Nucleus accumbens (tissue), 56 donors: ENCODE measurements around the gene AKT3.

ENCODE experiments used
- DNase-seq, 56 donors: peaks; one replicate each; lab custom pipeline; 2025; lab: John Stamatoyannopoulos, UW

Gene AKT3

GRCh38 chr1:243735457-243735856 lies 114.6 kb downstream of the AKT3 start:
- DNase-seq, result no peak

GRCh38 chr1:243734308-243734695 lies 115.7 kb downstream of the AKT3 start:
- DNase-seq, result no peak

- no peak for DNase-seq
Observed at GRCh38 chr1:243733670-243734307, 116.3 kb downstream of the AKT3 start.

GRCh38 chr1:243732637-243733036 lies 117.4 kb downstream of the AKT3 start:
- DNase-seq, result no peak

GRCh38 chr1:243731974-243732625 lies 117.9 kb downstream of the AKT3 start:
- no peak for DNase-seq

GRCh38 chr1:243731301-243731891 lies 118.6 kb downstream of the AKT3 start:
- DNase-seq, result peak in 17 of 56 donors; percentile 7 to 72 (median 23)

GRCh38 chr1:243730487-243731150 lies 119.4 kb downstream of the AKT3 start:
- peak in 17 of 56 donors; percentile 11 to 52 (median 24) for DNase-seq

GRCh38 chr1:243729956-243730355 lies 120.1 kb downstream of the AKT3 start:
- DNase-seq, result no peak

- DNase-seq, result no peak
Observed at GRCh38 chr1:243727503-243728203, 122.4 kb downstream of the AKT3 start.

- no peak for DNase-seq
Observed at GRCh38 chr1:243726806-243727502, 123.1 kb downstream of the AKT3 start.

GRCh38 chr1:243725846-243726245 lies 124.2 kb downstream of the AKT3 start:
- DNase-seq, result no peak

- no peak for DNase-seq
Observed at GRCh38 chr1:243725075-243725474, 125.0 kb downstream of the AKT3 start.

- DNase-seq, result no peak
Observed at GRCh38 chr1:243723458-243724043, 126.5 kb downstream of the AKT3 start.

GRCh38 chr1:243723050-243723449 lies 127.0 kb downstream of the AKT3 start:
- DNase-seq, result no peak

- no peak for DNase-seq
Observed at GRCh38 chr1:243719476-243719875, 130.6 kb downstream of the AKT3 start.

- DNase-seq, result no peak
Observed at GRCh38 chr1:243718893-243719292, 131.2 kb downstream of the AKT3 start.

GRCh38 chr1:243718022-243718421 lies 132.0 kb downstream of the AKT3 start:
- DNase-seq, result no peak

GRCh38 chr1:243716906-243717305 lies 133.1 kb downstream of the AKT3 start:
- DNase-seq, result no peak

- no peak for DNase-seq
Observed at GRCh38 chr1:243715285-243715684, 134.8 kb downstream of the AKT3 start.
